K562 (cell line): ENCODE measurements around the gene ADD3. TPM values are rescaled to one million over a fixed set of nuclear protein-coding genes. Genes with fewer than 3 reads are reported as not detected.

ENCODE experiments used
- CAMTA2 ChIP-seq: fragments of 250-450 bp; sonication (Bioruptor Pico); conservative IDR thresholded peaks from 2 replicates; pipeline ENCODE4 v1.5.1; 2022
- CEBPB ChIP-seq: fragments of 450-650 bp; IDR thresholded peaks from 2 replicates; pipeline ENCODE4 v1.6.1; 2016; ENCODE audit warnings: missing genetic modification characterization, missing compliant biosample characterization
- CREB3 ChIP-seq: fragments of 450-650 bp; conservative IDR thresholded peaks from 2 replicates; pipeline ENCODE4 v1.6.1; 2016; ENCODE audit warnings: missing genetic modification characterization, low read depth, mild to moderate bottlenecking, missing compliant biosample characterization, moderate library complexity
- DPF2 ChIP-seq: fragments of 450-650 bp; IDR thresholded peaks from 2 replicates; pipeline ENCODE4 v1.6.1; 2016
- GATAD2A ChIP-seq: fragments of 450-650 bp; IDR thresholded peaks from 2 replicates; pipeline ENCODE4 v1.6.1; 2017
- JUND ChIP-seq, 2 experiments: IDR thresholded peaks; 2 replicates in 1 of 2; 3 replicates in 1 of 2; pipeline ENCODE4 v1.6.1; 2011; ENCODE audit warnings: borderline replicate concordance in 2 of 2, low read depth in 2 of 2, low read length in 2 of 2, improper control_type of control experiment in 1 of 2, missing biosample characterization in 1 of 2, missing genetic modification characterization in 1 of 2, missing genetic modification reagents in 1 of 2
- MBD2 ChIP-seq: sonication (generic); IDR thresholded peaks from 2 replicates; pipeline ENCODE4 v1.6.1; 2016; ENCODE audit warnings: low read depth, borderline replicate concordance
- MEIS2 ChIP-seq: fragments of 450-650 bp; IDR thresholded peaks from 2 replicates; pipeline ENCODE4 v1.6.1; 2014; ENCODE audit warnings: mild to moderate bottlenecking; ENCODE audit not compliant: partially characterized antibody
- PHF21A ChIP-seq: fragments of 450-650 bp; IDR thresholded peaks from 2 replicates; pipeline ENCODE4 v1.6.1; 2017; ENCODE audit warnings: low read depth, borderline replicate concordance
- POLR2H ChIP-seq: IDR thresholded peaks from 2 replicates; pipeline ENCODE4 v1.6.1; 2016; ENCODE audit warnings: missing genetic modification characterization, low read depth, mild to moderate bottlenecking, control low read depth, missing compliant biosample characterization, moderate library complexity
- RBFOX2 ChIP-seq: fragments of 200-400 bp; formaldehyde crosslinking; IDR thresholded peaks from 2 replicates; pipeline ENCODE4 v1.6.1; 2017; ENCODE audit warnings: low read depth, mild to moderate bottlenecking, low read length, moderate library complexity
- RNF219 ChIP-seq: fragments of 250-450 bp; sonication (Bioruptor Pico); IDR thresholded peaks from 2 replicates; pipeline ENCODE4 v1.5.0; 2022; ENCODE audit warnings: mild to moderate bottlenecking
- SIN3B ChIP-seq: fragments of 450-650 bp; IDR thresholded peaks from 2 replicates; pipeline ENCODE4 v1.6.1; 2017; ENCODE audit warnings: low read depth, mild to moderate bottlenecking, moderate library complexity
- ZNF277 ChIP-seq: fragments of 250-450 bp; sonication (Bioruptor Pico); IDR thresholded peaks from 2 replicates; pipeline ENCODE4 v1.8.0; 2022; ENCODE audit warnings: inconsistent platforms, mild to moderate bottlenecking, moderate library complexity, borderline replicate concordance
- polyA plus RNA-seq, 8 experiments: library from polyadenylated mRNA; depleted of rRNA in 4 of 8; stranded (reverse) in 5 of 8; unstranded in 3 of 8; fragments of >200 nt; fragmentation: Nextera tagmentation in 2 of 8; fragmentation: Illumina TruSeq in 1 of 8; extraction: Ambion mirVana in 2 of 8; extraction: Trizol in 1 of 8; gene quantifications; 2 replicates each; pipeline versions ENCODE4 v1.2.1 to v1.2.3, GENCODE V29; 2011 to 2014; ENCODE audit warnings: inconsistent platforms in 1 of 8, missing spikeins in 1 of 8
- total RNA-seq, 7 experiments: library from RNA; depleted of rRNA in 6 of 7; stranded (reverse); fragments of >200 nt in 6 of 7; fragmentation: Illumina TruSeq in 2 of 7; extraction: Trizol in 2 of 7; gene quantifications; 2 replicates each; pipeline versions ENCODE4 v1.2.1 to v1.2.3, GENCODE V29; 2011 to 2021; ENCODE audit warnings: low replicate concordance in 1 of 7
- TF ChIP-seq, protein P1 (sequence below): fragments of 450-650 bp; IDR thresholded peaks from 2 replicates; pipeline ENCODE4 v1.6.1; 2017; ENCODE audit warnings: antibody characterized with exemption, mild to moderate bottlenecking
- TF ChIP-seq, protein P2 (sequence below): fragments of 250-450 bp; sonication (Bioruptor Pico); IDR thresholded peaks from 2 replicates; pipeline ENCODE4 v1.9.0; 2021; ENCODE audit warnings: mild to moderate bottlenecking
- TF ChIP-seq, protein P3 (sequence below): fragments of 450-650 bp; formaldehyde crosslinking; IDR thresholded peaks from 2 replicates; pipeline ENCODE4 v1.4.0; 2022; ENCODE audit warnings: mild to moderate bottlenecking, moderate library complexity

The ADD3 gene
- total and polyA plus RNA-seq, 9 of the 15 experiments (the other 6 are each of a cell fraction or from before 2014, with no cell fraction given), result 13.2 to 125 (median 31.7) TPM

GRCh38 chr10:110076559-110077318 lies 69.0 kb downstream of the ADD3 start (continued):
- TF ChIP-seq POLR2H (tag) (no peak), SIN3B (no peak), ZNF277 (CRISPR knock-in tag) (no peak), PHF21A (no peak), GATAD2A (0 out of 2 replicates have a peak, but pooled peaks have one; percentile 44), JUND (IDR thresholded peaks at IDR 0.05; ENCODE audit: borderline replicate concordance, low read depth, low read length) (peak; percentile 11; the same call in 1 of the 2 replicates), JUND (tag; IDR thresholded peaks at IDR 0.05; ENCODE audit: borderline replicate concordance, low read depth, low read length) (no peak), CEBPB (tag) (peak; percentile 98), CREB3 (tag) (0 out of 2 replicates have a peak, but pooled peaks have one; percentile 15), MBD2 (no peak), DPF2 (peak; percentile 71), RBFOX2 (peak; percentile 30; the same call in 1 of the 2 replicates), CAMTA2 (CRISPR knock-in tag) (no peak), RNF219 (CRISPR knock-in tag) (no peak), MEIS2 (peak; percentile 40)
- TF ChIP-seq, protein P1, sequence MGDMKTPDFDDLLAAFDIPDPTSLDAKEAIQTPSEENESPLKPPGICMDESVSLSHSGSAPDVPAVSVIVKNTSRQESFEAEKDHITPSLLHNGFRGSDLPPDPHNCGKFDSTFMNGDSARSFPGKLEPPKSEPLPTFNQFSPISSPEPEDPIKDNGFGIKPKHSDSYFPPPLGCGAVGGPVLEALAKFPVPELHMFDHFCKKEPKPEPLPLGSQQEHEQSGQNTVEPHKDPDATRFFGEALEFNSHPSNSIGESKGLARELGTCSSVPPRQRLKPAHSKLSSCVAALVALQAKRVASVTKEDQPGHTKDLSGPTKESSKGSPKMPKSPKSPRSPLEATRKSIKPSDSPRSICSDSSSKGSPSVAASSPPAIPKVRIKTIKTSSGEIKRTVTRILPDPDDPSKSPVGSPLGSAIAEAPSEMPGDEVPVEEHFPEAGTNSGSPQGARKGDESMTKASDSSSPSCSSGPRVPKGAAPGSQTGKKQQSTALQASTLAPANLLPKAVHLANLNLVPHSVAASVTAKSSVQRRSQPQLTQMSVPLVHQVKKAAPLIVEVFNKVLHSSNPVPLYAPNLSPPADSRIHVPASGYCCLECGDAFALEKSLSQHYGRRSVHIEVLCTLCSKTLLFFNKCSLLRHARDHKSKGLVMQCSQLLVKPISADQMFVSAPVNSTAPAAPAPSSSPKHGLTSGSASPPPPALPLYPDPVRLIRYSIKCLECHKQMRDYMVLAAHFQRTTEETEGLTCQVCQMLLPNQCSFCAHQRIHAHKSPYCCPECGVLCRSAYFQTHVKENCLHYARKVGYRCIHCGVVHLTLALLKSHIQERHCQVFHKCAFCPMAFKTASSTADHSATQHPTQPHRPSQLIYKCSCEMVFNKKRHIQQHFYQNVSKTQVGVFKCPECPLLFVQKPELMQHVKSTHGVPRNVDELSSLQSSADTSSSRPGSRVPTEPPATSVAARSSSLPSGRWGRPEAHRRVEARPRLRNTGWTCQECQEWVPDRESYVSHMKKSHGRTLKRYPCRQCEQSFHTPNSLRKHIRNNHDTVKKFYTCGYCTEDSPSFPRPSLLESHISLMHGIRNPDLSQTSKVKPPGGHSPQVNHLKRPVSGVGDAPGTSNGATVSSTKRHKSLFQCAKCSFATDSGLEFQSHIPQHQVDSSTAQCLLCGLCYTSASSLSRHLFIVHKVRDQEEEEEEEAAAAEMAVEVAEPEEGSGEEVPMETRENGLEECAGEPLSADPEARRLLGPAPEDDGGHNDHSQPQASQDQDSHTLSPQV, result peak; percentile 47; the same call in 1 of the 2 replicates
- TF ChIP-seq, protein P2, sequence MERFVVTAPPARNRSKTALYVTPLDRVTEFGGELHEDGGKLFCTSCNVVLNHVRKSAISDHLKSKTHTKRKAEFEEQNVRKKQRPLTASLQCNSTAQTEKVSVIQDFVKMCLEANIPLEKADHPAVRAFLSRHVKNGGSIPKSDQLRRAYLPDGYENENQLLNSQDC (CRISPR knock-in tag), result no peak
- TF ChIP-seq, protein P3, sequence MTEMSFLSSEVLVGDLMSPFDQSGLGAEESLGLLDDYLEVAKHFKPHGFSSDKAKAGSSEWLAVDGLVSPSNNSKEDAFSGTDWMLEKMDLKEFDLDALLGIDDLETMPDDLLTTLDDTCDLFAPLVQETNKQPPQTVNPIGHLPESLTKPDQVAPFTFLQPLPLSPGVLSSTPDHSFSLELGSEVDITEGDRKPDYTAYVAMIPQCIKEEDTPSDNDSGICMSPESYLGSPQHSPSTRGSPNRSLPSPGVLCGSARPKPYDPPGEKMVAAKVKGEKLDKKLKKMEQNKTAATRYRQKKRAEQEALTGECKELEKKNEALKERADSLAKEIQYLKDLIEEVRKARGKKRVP (CRISPR knock-in tag), result peak; percentile 66
